ENCODE results near the gene MYEOV. TPM values are rescaled to one million over a fixed set of nuclear protein-coding genes. Genes with fewer than 3 reads are reported as not detected.

The MYEOV gene
- total RNA-seq, 2 donors from 2014 or later: 4.5 to 8.2 TPM

GRCh38 chr11:69280994-69281393 is 13.0 kb upstream of the MYEOV start:
- Histone ChIP-seq H3K4me1 (peaks cover 11% of the 10 kb centered on the region), H3K27me3 (no peaks in the 10 kb centered on the region), H3K9me3 (no peaks in the 10 kb centered on the region), H3K27ac (no peak overlapping the region), H3K9ac (ENCODE audit: low read depth in 2 of 2, low read length in 2 of 2) (no peak overlapping the region), H3K4me3 (no peak overlapping the region), H3K36me3 (no peaks in the 10 kb centered on the region)
- DNase-seq: no peak
- TF ChIP-seq CTCF (IDR thresholded peaks at IDR 0.05): no peak
- intact Hi-C loops (cut with DNase I): no loop called here

DNA sequence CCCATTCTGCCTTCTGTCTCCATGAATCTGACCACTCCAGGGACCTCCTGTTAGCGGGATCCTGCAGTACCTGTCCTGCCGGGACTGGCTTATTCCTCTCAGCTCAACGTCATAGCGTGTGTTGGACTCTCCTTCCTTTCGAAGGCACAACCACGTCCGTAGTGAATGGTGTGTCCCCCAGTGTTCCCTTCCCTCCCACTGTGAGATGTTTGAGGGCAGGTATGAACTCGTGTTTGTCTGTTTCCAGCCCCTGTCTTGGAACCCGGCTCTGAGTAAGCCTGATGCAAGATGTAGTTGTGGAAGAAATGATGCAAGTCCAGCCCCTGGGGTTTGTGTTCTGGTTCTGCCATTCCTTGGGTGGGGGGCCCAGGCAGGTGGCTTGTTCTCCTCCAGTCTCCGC is 10.5 kb upstream of the MYEOV start:
- peaks cover 2% of the 10 kb centered on the region for H3K4me1 ChIP-seq
- no peak overlapping the region for H3K4me3 ChIP-seq
- DNase-seq: no peak
- no peaks in the 10 kb centered on the region for H3K9me3 ChIP-seq
- H3K27me3 ChIP-seq: no peaks in the 10 kb centered on the region
- no peaks in the 10 kb centered on the region for H3K36me3 ChIP-seq
- no peak overlapping the region for H3K27ac ChIP-seq
- TF ChIP-seq CTCF (IDR thresholded peaks at IDR 0.05): no peak
- intact Hi-C loops (cut with DNase I): no loop called here
- no peak overlapping the region for H3K9ac ChIP-seq (ENCODE audit: low read depth in 2 of 2, low read length in 2 of 2)

DNA sequence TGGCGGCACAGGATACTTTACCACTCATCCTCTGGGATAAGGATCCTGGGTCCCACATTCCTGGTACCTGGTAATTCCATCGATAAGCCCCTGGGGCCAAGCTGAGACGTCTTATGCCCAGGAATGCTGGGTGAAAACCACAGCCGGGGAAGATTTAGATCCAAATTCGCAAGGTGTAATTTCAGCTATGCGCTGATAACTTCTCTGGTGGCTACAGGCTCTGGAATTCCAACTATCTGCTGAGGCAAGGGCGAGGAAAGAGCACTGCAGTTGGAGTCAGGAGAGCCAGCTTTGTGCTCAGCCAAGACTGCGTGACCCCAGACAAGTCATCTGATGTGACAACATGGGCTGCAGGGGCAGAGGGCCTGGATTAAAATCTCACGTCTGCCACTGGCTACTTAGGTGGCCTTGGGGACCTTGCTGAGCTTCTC is 9.9 kb upstream of the MYEOV start:
- intact Hi-C loops (cut with DNase I): no loop called here
- no peak for DNase-seq
- no peak for TF ChIP-seq CTCF (IDR thresholded peaks at IDR 0.05)
- no peak overlapping the region for H3K9ac ChIP-seq (ENCODE audit: low read depth in 2 of 2, low read length in 2 of 2)
- H3K4me1 ChIP-seq: no peaks in the 10 kb centered on the region
- no peaks in the 10 kb centered on the region for H3K36me3 ChIP-seq
- H3K9me3 ChIP-seq: no peaks in the 10 kb centered on the region
- H3K27ac ChIP-seq: no peak overlapping the region
- H3K4me3 ChIP-seq: no peak overlapping the region
- H3K27me3 ChIP-seq: no peaks in the 10 kb centered on the region

DNA sequence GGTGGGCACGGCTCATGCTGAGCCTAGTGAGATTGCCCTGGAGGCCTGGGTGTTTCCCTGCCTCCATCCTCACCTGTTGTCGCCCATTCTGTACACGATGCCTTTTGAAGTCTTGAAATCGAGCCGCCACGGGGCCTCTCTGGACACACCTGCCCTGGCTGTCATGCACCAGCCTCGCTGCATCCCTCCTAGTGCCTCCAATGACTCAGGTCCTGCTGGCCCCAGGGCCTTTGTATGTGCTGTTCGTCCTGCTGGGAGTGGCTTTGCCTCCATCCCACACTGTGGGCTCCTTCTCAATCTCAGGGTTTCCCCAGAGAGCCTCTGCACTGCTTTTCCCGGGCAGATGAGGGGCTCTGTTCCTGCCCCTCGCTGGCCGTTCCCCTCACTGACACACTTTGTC is 8.9 kb upstream of the MYEOV start:
- H3K4me1 ChIP-seq: no peaks in the 10 kb centered on the region
- no peak overlapping the region for H3K9ac ChIP-seq (ENCODE audit: low read depth in 2 of 2, low read length in 2 of 2)
- H3K27ac ChIP-seq: no peak overlapping the region
- intact Hi-C loops (cut with DNase I): no loop called here
- no peaks in the 10 kb centered on the region for H3K27me3 ChIP-seq
- TF ChIP-seq CTCF (IDR thresholded peaks at IDR 0.05): no peak
- DNase-seq: no peak
- no peak overlapping the region for H3K4me3 ChIP-seq
- H3K9me3 ChIP-seq: no peaks in the 10 kb centered on the region
- no peaks in the 10 kb centered on the region for H3K36me3 ChIP-seq

DNA sequence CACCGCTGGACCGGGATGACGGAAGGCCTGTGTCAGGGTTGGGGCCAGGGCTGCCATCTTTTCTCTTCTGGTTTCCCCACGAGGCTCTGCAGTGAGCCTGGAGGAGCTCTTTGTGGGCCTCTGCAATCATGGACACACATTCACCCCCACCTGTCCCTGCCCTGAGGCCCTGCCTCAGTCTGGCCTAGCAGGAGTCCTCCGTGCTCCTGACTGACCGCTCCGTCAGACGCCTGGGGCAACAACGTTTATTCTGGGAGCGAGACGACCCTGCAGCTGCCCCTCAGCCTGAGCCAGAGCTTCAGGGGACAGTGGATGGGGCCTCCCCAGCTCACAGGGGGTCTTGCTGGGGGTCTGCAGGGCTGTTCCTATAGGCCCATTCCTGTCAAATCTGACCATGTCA is 8.2 kb upstream of the MYEOV start:
- Histone ChIP-seq H3K4me3 (no peak overlapping the region), H3K27me3 (no peaks in the 10 kb centered on the region), H3K9me3 (no peaks in the 10 kb centered on the region), H3K4me1 (no peaks in the 10 kb centered on the region), H3K36me3 (no peaks in the 10 kb centered on the region), H3K9ac (ENCODE audit: low read depth in 2 of 2, low read length in 2 of 2) (no peak overlapping the region), H3K27ac (no peak overlapping the region)
- no peak for TF ChIP-seq CTCF (IDR thresholded peaks at IDR 0.05)
- intact Hi-C loops (cut with DNase I): no loop called here
- DNase-seq: no peak
